CD4-positive, CD25-positive, alpha-beta regulatory T cell (primary cell): ENCODE data around the gene ME3. TPM values are rescaled to one million over a fixed set of nuclear protein-coding genes. Genes with fewer than 3 reads are reported as not detected.

Source experiments
- ATAC-seq, 2 donors: fragments of 150-1000 bp; cut with Tn5 transposase; one replicate each; pipeline ENCODE4 v1.10.0; 2021; ENCODE audit warnings: low read depth in 2 of 2, moderate number of reproducible peaks in 2 of 2, moderate library complexity in 1 of 2
- DNase-seq, 3 donors: peaks; one replicate each; pipeline versions ENCODE4 v3.0.0 to v3.0.0-alpha.2; 2012 to 2022; ENCODE audit warnings: mixed read lengths in 1 of 3
- H3K27ac ChIP-seq: one replicate; pipeline ENCODE4 v1.7.0; 2013; ENCODE audit warnings: mild to moderate bottlenecking, low read length; ENCODE audit not compliant: insufficient read depth, poor library complexity, severe bottlenecking
- H3K27me3 ChIP-seq: one replicate; pipeline ENCODE4 v1.7.0; 2013; ENCODE audit warnings: low read length; ENCODE audit not compliant: control insufficient read depth, insufficient read depth
- H3K36me3 ChIP-seq: one replicate; pipeline ENCODE4 v1.7.0; 2013; ENCODE audit warnings: mild to moderate bottlenecking, low read length, moderate library complexity; ENCODE audit not compliant: control insufficient read depth, insufficient read depth
- H3K4me1 ChIP-seq: 2 replicates; pipeline ENCODE4 v1.7.0; 2013; ENCODE audit warnings: mild to moderate bottlenecking, low read length; ENCODE audit not compliant: insufficient read depth, control insufficient read depth, poor library complexity, severe bottlenecking
- H3K4me3 ChIP-seq: one replicate; pipeline ENCODE4 v1.7.0; 2013; ENCODE audit warnings: low read depth, mild to moderate bottlenecking, low read length, moderate library complexity
- H3K9me3 ChIP-seq, 2 experiments: 1 replicate in 1 of 2; 2 replicates in 1 of 2; pipeline ENCODE4 v1.7.0; 2013; ENCODE audit warnings: low read length in 2 of 2, mild to moderate bottlenecking in 1 of 2, moderate library complexity in 1 of 2; ENCODE audit not compliant: control insufficient read depth in 2 of 2
- H3K27ac Mint-ChIP-seq, 3 donors: one replicate each; pipeline ENCODE4 v1.8.0; 2020 to 2022; ENCODE audit warnings: mild to moderate bottlenecking in 3 of 3, mixed read lengths in 3 of 3, moderate library complexity in 2 of 3
- H3K27me3 Mint-ChIP-seq: one replicate; pipeline ENCODE4 v1.8.0; 2022; ENCODE audit warnings: mild to moderate bottlenecking, mixed read lengths
- H3K36me3 Mint-ChIP-seq: one replicate; pipeline ENCODE4 v1.8.0; 2020; ENCODE audit warnings: mixed read lengths
- H3K4me1 Mint-ChIP-seq, 4 donors: one replicate each; pipeline ENCODE4 v1.8.0; 2020 to 2022; ENCODE audit warnings: mixed read lengths in 4 of 4, mild to moderate bottlenecking in 1 of 4
- H3K4me3 Mint-ChIP-seq, 4 donors: one replicate each; pipeline ENCODE4 v1.8.0; 2020 to 2022; ENCODE audit warnings: mild to moderate bottlenecking in 4 of 4, mixed read lengths in 4 of 4, moderate library complexity in 3 of 4
- H3K9me3 Mint-ChIP-seq, 7 donors: one replicate each; pipeline ENCODE4 v1.8.0; 2020 to 2022; ENCODE audit warnings: mixed read lengths in 7 of 7, mild to moderate bottlenecking in 3 of 7, moderate library complexity in 2 of 7
- polyA plus RNA-seq, 4 donors: library from polyadenylated mRNA; unstranded; fragments of 300-500 nt; fragmentation: Illumina TruSeq; gene quantifications; one replicate each; pipeline ENCODE4 v1.2.3, GENCODE V29; 2021
- total RNA-seq: library from RNA; stranded (reverse); gene quantifications from one replicate; pipeline ENCODE4 v1.2.3, GENCODE V29; 2022

Gene ME3
- total and polyA plus RNA-seq, 5 donors from 2014 or later = 0.18 to 1.4 (median 0.38) TPM; not detected in 2

- Histone ChIP-seq H3K36me3 (no peaks in the 10 kb centered on the region), H3K9me3 (no peaks in the 10 kb centered on the region), H3K27ac (no peak overlapping the region), H3K4me1 (no peaks in the 10 kb centered on the region), H3K27me3 (no peaks in the 10 kb centered on the region), H3K4me3 (no peak overlapping the region)
- H3K27me3 Mint-ChIP-seq = no peaks in the 10 kb centered on the region
- H3K9me3 Mint-ChIP-seq = peaks cover 0 to 2% (median 0%) of the 10 kb centered on the region in 7 donors
- no peaks in the 10 kb centered on the region for H3K36me3 Mint-ChIP-seq
- ATAC-seq (no peak), DNase-seq (no peak)
- no peak overlapping the region for H3K4me3 Mint-ChIP-seq
- no peaks in the 10 kb centered on the region for H3K4me1 Mint-ChIP-seq
- H3K27ac Mint-ChIP-seq = no peak overlapping the region
These were observed 184.7 kb downstream of the ME3 start for GRCh38 chr11:86487671-86488070.

GRCh38 chr11:86486261-86487030 is 186.0 kb downstream of the ME3 start:
- H3K4me1 Mint-ChIP-seq = no peaks in the 10 kb centered on the region
- peak in 1 of 2 donors; percentile 37 for ATAC-seq

GRCh38 chr11:86484795-86485166 is 187.6 kb downstream of the ME3 start:
- Histone ChIP-seq H3K4me1 (no peaks in the 10 kb centered on the region), H3K36me3 (no peaks in the 10 kb centered on the region), H3K27me3 (no peaks in the 10 kb centered on the region), H3K27ac (no peak overlapping the region), H3K4me3 (no peak overlapping the region), H3K9me3 (no peaks in the 10 kb centered on the region)
- Mint-ChIP-seq H3K36me3 (no peaks in the 10 kb centered on the region), H3K4me1 (no peaks in the 10 kb centered on the region), H3K27me3 (no peaks in the 10 kb centered on the region), H3K27ac (no peak overlapping the region), H3K4me3 (no peak overlapping the region), H3K9me3 (peaks cover 0 to 2% (median 0%) of the 10 kb centered on the region in 7 donors)
- DNase-seq = no peak
- no peak for ATAC-seq

More at GRCh38 chr11:86486261-86487030, 186.0 kb downstream of the ME3 start:
- no peaks in the 10 kb centered on the region for H3K36me3 Mint-ChIP-seq
- Histone ChIP-seq H3K4me1 (no peaks in the 10 kb centered on the region), H3K27me3 (no peaks in the 10 kb centered on the region), H3K27ac (no peak overlapping the region), H3K9me3 (no peaks in the 10 kb centered on the region), H3K4me3 (no peak overlapping the region), H3K36me3 (no peaks in the 10 kb centered on the region)
- H3K9me3 Mint-ChIP-seq = peaks cover 0 to 2% (median 0%) of the 10 kb centered on the region in 7 donors
- no peak for DNase-seq
- H3K27me3 Mint-ChIP-seq = no peaks in the 10 kb centered on the region
- no peak overlapping the region for H3K27ac Mint-ChIP-seq
- no peak overlapping the region for H3K4me3 Mint-ChIP-seq

- H3K27me3 ChIP-seq = no peaks in the 10 kb centered on the region
- Mint-ChIP-seq H3K27ac (no peak overlapping the region), H3K4me3 (no peak overlapping the region), H3K36me3 (no peaks in the 10 kb centered on the region), H3K4me1 (no peaks in the 10 kb centered on the region), H3K9me3 (peaks cover 0 to 2% (median 0%) of the 10 kb centered on the region in 7 donors), H3K27me3 (no peaks in the 10 kb centered on the region)
- no peak overlapping the region for H3K27ac ChIP-seq
- DNase-seq (no peak), ATAC-seq (no peak)
- no peaks in the 10 kb centered on the region for H3K9me3 ChIP-seq
- H3K4me1 ChIP-seq = no peaks in the 10 kb centered on the region
- H3K36me3 ChIP-seq = no peaks in the 10 kb centered on the region
- H3K4me3 ChIP-seq = no peak overlapping the region
These were observed 188.2 kb downstream of the ME3 start for GRCh38 chr11:86483940-86484794.

- H3K27me3 ChIP-seq = no peaks in the 10 kb centered on the region
- ATAC-seq (no peak), DNase-seq (no peak)
- peaks cover 0 to 2% (median 0%) of the 10 kb centered on the region in 7 donors for H3K9me3 Mint-ChIP-seq
- H3K4me1 ChIP-seq = no peaks in the 10 kb centered on the region
- H3K27ac Mint-ChIP-seq = no peak overlapping the region
- no peaks in the 10 kb centered on the region for H3K9me3 ChIP-seq
- H3K4me3 Mint-ChIP-seq = no peak overlapping the region
- H3K4me3 ChIP-seq = no peak overlapping the region
- no peak overlapping the region for H3K27ac ChIP-seq
- H3K4me1 Mint-ChIP-seq = no peaks in the 10 kb centered on the region
- H3K36me3 Mint-ChIP-seq = no peaks in the 10 kb centered on the region
- H3K36me3 ChIP-seq = no peaks in the 10 kb centered on the region
- no peaks in the 10 kb centered on the region for H3K27me3 Mint-ChIP-seq
These were observed 188.8 kb downstream of the ME3 start for GRCh38 chr11:86483610-86483939.

GRCh38 chr11:86482692-86483091 is 189.7 kb downstream of the ME3 start:
- no peaks in the 10 kb centered on the region for H3K36me3 ChIP-seq
- H3K27ac ChIP-seq = no peak overlapping the region
- no peaks in the 10 kb centered on the region for H3K4me1 ChIP-seq
- H3K27ac Mint-ChIP-seq = no peak overlapping the region
- ATAC-seq (no peak), DNase-seq (no peak)
- no peak overlapping the region for H3K4me3 Mint-ChIP-seq
- peaks cover 0 to 2% (median 0%) of the 10 kb centered on the region in 7 donors for H3K9me3 Mint-ChIP-seq
- no peaks in the 10 kb centered on the region for H3K9me3 ChIP-seq
- H3K27me3 Mint-ChIP-seq = no peaks in the 10 kb centered on the region
- H3K4me3 ChIP-seq = no peak overlapping the region
- no peaks in the 10 kb centered on the region for H3K4me1 Mint-ChIP-seq
- no peaks in the 10 kb centered on the region for H3K27me3 ChIP-seq
- H3K36me3 Mint-ChIP-seq = no peaks in the 10 kb centered on the region

GRCh38 chr11:86481399-86481798 is 191.0 kb downstream of the ME3 start:
- Histone ChIP-seq H3K27ac (no peak overlapping the region), H3K27me3 (no peaks in the 10 kb centered on the region), H3K4me3 (no peak overlapping the region), H3K4me1 (no peaks in the 10 kb centered on the region), H3K36me3 (no peaks in the 10 kb centered on the region), H3K9me3 (no peaks in the 10 kb centered on the region)
- peaks cover 0 to 2% (median 0%) of the 10 kb centered on the region in 7 donors for H3K9me3 Mint-ChIP-seq
- no peaks in the 10 kb centered on the region for H3K4me1 Mint-ChIP-seq
- H3K27ac Mint-ChIP-seq = no peak overlapping the region
- ATAC-seq (no peak), DNase-seq (no peak)
- no peaks in the 10 kb centered on the region for H3K36me3 Mint-ChIP-seq
- no peaks in the 10 kb centered on the region for H3K27me3 Mint-ChIP-seq
- no peak overlapping the region for H3K4me3 Mint-ChIP-seq
